K562 (cell line): ENCODE data around the gene SENP3. TPM values are rescaled to one million over a fixed set of nuclear protein-coding genes. Genes with fewer than 3 reads are reported as not detected.

ENCODE experiments used
- CCAR2 ChIP-seq: fragments of 200-400 bp; formaldehyde crosslinking; IDR thresholded peaks from 2 replicates; pipeline ENCODE4 v1.6.1; 2017; ENCODE audit warnings: mild to moderate bottlenecking, low read depth, low read length
- CEBPB ChIP-seq: fragments of 450-650 bp; IDR thresholded peaks from 2 replicates; pipeline ENCODE4 v1.6.1; 2016; ENCODE audit warnings: missing genetic modification characterization, missing compliant biosample characterization
- E2F6 ChIP-seq, 2 experiments: IDR thresholded peaks; 2 replicates each; pipeline ENCODE4 v1.6.1; 2011; ENCODE audit warnings: borderline replicate concordance in 1 of 2, control low read depth in 1 of 2, low read depth in 1 of 2, low read length in 1 of 2, mild to moderate bottlenecking in 1 of 2, mixed read lengths in 1 of 2, moderate library complexity in 1 of 2; ENCODE audit not compliant: insufficient read depth in 1 of 2, insufficient read length in 1 of 2, poor library complexity in 1 of 2, severe bottlenecking in 1 of 2; ENCODE audit errors: extremely low read depth in 1 of 2
- EWSR1 ChIP-seq: fragments of 450-650 bp; IDR thresholded peaks from 2 replicates; pipeline ENCODE4 v1.6.1; 2018; ENCODE audit warnings: borderline replicate concordance, mild to moderate bottlenecking, low read depth, moderate library complexity; ENCODE audit not compliant: partially characterized antibody
- FOXA3 ChIP-seq, 2 experiments: fragments of 450-650 bp in 1 of 2; sonication (generic) in 1 of 2; formaldehyde crosslinking; IDR thresholded peaks in 1 of 2; conservative IDR thresholded peaks in 1 of 2; 2 replicates each; pipeline versions ENCODE4 v1.4.0 to v1.8.0; 2020 to 2022; ENCODE audit warnings: mild to moderate bottlenecking in 2 of 2, missing genetic modification reagents in 1 of 2
- GABPA ChIP-seq: fragments of 200-800 bp; sonication (Bioruptor generic); conservative IDR thresholded peaks from 2 replicates; pipeline ENCODE4 v1.6.1; 2016; ENCODE audit warnings: low read depth, missing genetic modification characterization, missing compliant biosample characterization
- HDAC1 ChIP-seq, 2 experiments: fragments of 450-650 bp; IDR thresholded peaks; 2 replicates each; pipeline ENCODE4 v1.6.1; 2016 to 2017; ENCODE audit warnings: inconsistent platforms in 1 of 2, mild to moderate bottlenecking in 1 of 2, moderate library complexity in 1 of 2
- HDGF ChIP-seq: fragments of 450-650 bp; IDR thresholded peaks from 2 replicates; pipeline ENCODE4 v1.6.1; 2016
- HMGN3 ChIP-seq: IDR thresholded peaks from 2 replicates; pipeline ENCODE4 v1.6.1; 2011; ENCODE audit warnings: borderline replicate concordance, low read depth, mild to moderate bottlenecking, mixed read lengths, low read length; ENCODE audit not compliant: insufficient read length; ENCODE audit errors: extremely low read depth
- HNRNPK ChIP-seq: fragments of 200-400 bp; formaldehyde crosslinking; IDR thresholded peaks from one replicate; pipeline ENCODE4 v1.6.1; 2018; ENCODE audit warnings: mild to moderate bottlenecking, low read depth, low read length; ENCODE audit not compliant: poor library complexity, severe bottlenecking
- MXD1 ChIP-seq: fragments of 250-450 bp; sonication (Bioruptor Pico); IDR thresholded peaks from 2 replicates; pipeline ENCODE4 v1.8.0; 2021; ENCODE audit warnings: borderline replicate concordance, mild to moderate bottlenecking, moderate library complexity; ENCODE audit not compliant: poor library complexity, severe bottlenecking
- MYC ChIP-seq, 2 experiments: fragments of 250-450 bp in 1 of 2; sonication (Bioruptor Pico) in 1 of 2; IDR thresholded peaks; 2 replicates each; pipeline versions ENCODE4 v1.5.1 to v1.6.1; 2012 to 2021; ENCODE audit warnings: low read depth in 2 of 2, borderline replicate concordance in 1 of 2, improper control_type of control experiment in 1 of 2, low read length in 1 of 2, mild to moderate bottlenecking in 1 of 2, moderate library complexity in 1 of 2
- NRF1 ChIP-seq, 2 experiments: fragments of 450-650 bp; IDR thresholded peaks in 1 of 2; conservative IDR thresholded peaks in 1 of 2; 2 replicates each; pipeline ENCODE4 v1.6.1; 2014; ENCODE audit warnings: mild to moderate bottlenecking in 2 of 2
- RBBP5 ChIP-seq: fragments of 200-600 bp; sonication (generic); IDR thresholded peaks from 2 replicates; pipeline ENCODE4 v1.6.1; 2012; ENCODE audit warnings: borderline replicate concordance, mild to moderate bottlenecking, low read length, control low read depth, inconsistent platforms; ENCODE audit not compliant: insufficient read depth, poor library complexity, severe bottlenecking
- RUNX1 ChIP-seq: sonication (generic); IDR thresholded peaks from 2 replicates; pipeline ENCODE4 v1.6.1; 2016; ENCODE audit warnings: antibody characterized with exemption, low read depth
- U2AF1 ChIP-seq: fragments of 200-400 bp; formaldehyde crosslinking; optimal IDR thresholded peaks from 2 replicates; pipeline ENCODE3; 2017; ENCODE audit warnings: mild to moderate bottlenecking, low read depth, low read length, moderate library complexity
- UBTF ChIP-seq, 2 experiments: IDR thresholded peaks; 2 replicates each; pipeline ENCODE4 v1.6.1; 2012; ENCODE audit warnings: improper control_type of control experiment in 2 of 2, low read depth in 2 of 2, low read length in 2 of 2, borderline replicate concordance in 1 of 2
- ZC3H8 ChIP-seq: fragments of 450-650 bp; IDR thresholded peaks from 2 replicates; pipeline ENCODE4 v1.6.1; 2017
- ZNF354B ChIP-seq: fragments of 250-450 bp; sonication (Bioruptor Pico); IDR thresholded peaks from 2 replicates; pipeline ENCODE4 v1.4.0; 2020
- ZNF431 ChIP-seq: sonication (generic); formaldehyde crosslinking; IDR thresholded peaks from 2 replicates; pipeline ENCODE4 v1.8.0; 2022; ENCODE audit warnings: mild to moderate bottlenecking, missing genetic modification reagents
- ZNF561 ChIP-seq: fragments of 450-650 bp; formaldehyde crosslinking; conservative IDR thresholded peaks from 2 replicates; pipeline ENCODE4 v1.4.0; 2020; ENCODE audit warnings: mild to moderate bottlenecking, moderate library complexity
- ZNF696 ChIP-seq: fragments of 250-450 bp; sonication (Bioruptor Pico); conservative IDR thresholded peaks from 2 replicates; pipeline ENCODE4 v1.4.0; 2020; ENCODE audit warnings: mild to moderate bottlenecking, moderate library complexity
- polyA plus RNA-seq, 8 experiments: library from polyadenylated mRNA; depleted of rRNA in 4 of 8; stranded (reverse) in 5 of 8; unstranded in 3 of 8; fragments of >200 nt; fragmentation: Nextera tagmentation in 2 of 8; fragmentation: Illumina TruSeq in 1 of 8; extraction: Ambion mirVana in 2 of 8; extraction: Trizol in 1 of 8; gene quantifications; 2 replicates each; pipeline versions ENCODE4 v1.2.1 to v1.2.3, GENCODE V29; 2011 to 2014; ENCODE audit warnings: inconsistent platforms in 1 of 8, missing spikeins in 1 of 8
- total RNA-seq, 7 experiments: library from RNA; depleted of rRNA in 6 of 7; stranded (reverse); fragments of >200 nt in 6 of 7; fragmentation: Illumina TruSeq in 2 of 7; extraction: Trizol in 2 of 7; gene quantifications; 2 replicates each; pipeline versions ENCODE4 v1.2.1 to v1.2.3, GENCODE V29; 2011 to 2021; ENCODE audit warnings: low replicate concordance in 1 of 7

SENP3 gene
- total and polyA plus RNA-seq, 9 of the 15 experiments (the other 6 are each of a cell fraction or from before 2014, with no cell fraction given): 0.63 to 102 (median 78.8) TPM

- TF ChIP-seq UBTF (IDR thresholded peaks at IDR 0.05; ENCODE audit: borderline replicate concordance in 1 of 2, low read depth in 2 of 2, low read length in 2 of 2) (no peak), E2F6 (IDR thresholded peaks at IDR 0.05; ENCODE audit: borderline replicate concordance in 1 of 2, extremely low read depth in 1 of 2, insufficient read depth in 1 of 2, insufficient read length in 1 of 2, low read depth in 1 of 2, low read length in 1 of 2, poor library complexity in 1 of 2, severe bottlenecking in 1 of 2) (peak in 1 of 2 experiments; percentile 36), U2AF1 (peak; percentile 37), HMGN3 (peak; percentile 19), ZC3H8 (no peak), HDAC1 (IDR thresholded peaks at IDR 0.05) (peak in 1 of 2 experiments; percentile 95; a peak in 2 of 4 replicates), ZNF561 (CRISPR knock-in tag) (no peak), HNRNPK (peak; percentile 64), ZNF354B (CRISPR knock-in tag) (no peak), RBBP5 (peak; percentile 25), FOXA3 (CRISPR knock-in tag; conservative IDR thresholded peaks at IDR 0.05 in 1 of 2, IDR thresholded peaks at IDR 0.05 in 1 of 2) (no peak), EWSR1 (no peak), ZNF431 (CRISPR knock-in tag) (no peak), GABPA (tag) (peak; percentile 81), CEBPB (peak; percentile 98), HDGF (no peak), MXD1 (CRISPR knock-in tag) (peak; percentile 84), ZNF696 (CRISPR knock-in tag) (no peak), MYC (IDR thresholded peaks at IDR 0.05; ENCODE audit: low read depth, low read length) (peak; percentile 93), MYC (CRISPR knock-in tag; IDR thresholded peaks at IDR 0.05; ENCODE audit: borderline replicate concordance, low read depth) (peak; percentile 52; the same call in 1 of the 2 replicates), CCAR2 (no peak), NRF1 (conservative IDR thresholded peaks at IDR 0.05 in 1 of 2, IDR thresholded peaks at IDR 0.05 in 1 of 2) (peak; percentile 28 to 45), RUNX1 (no peak)
These were observed 11.8 kb downstream of the SENP3 start (continued) for GRCh38 chr17:7573324-7574080.
